Heart right ventricle (tissue), 16 donors: ENCODE measurements around the gene MVK. TPM values are rescaled to one million over a fixed set of nuclear protein-coding genes. Genes with fewer than 3 reads are reported as not detected.

ENCODE experiments used
- ATAC-seq, 8 donors: fragments of 200-7000 bp; cut with Tn5 transposase; one replicate each; pipeline ENCODE4 v1.9.1; 2020; ENCODE audit warnings: mild to moderate bottlenecking in 8 of 8, moderate library complexity in 8 of 8, moderate number of reproducible peaks in 1 of 8
- DNase-seq, 2 donors: peaks; one replicate each; pipeline ENCODE4 v3.0.0-alpha.2; 2020
- H3K27ac ChIP-seq, 10 donors: fragments of 200-600 bp; sonication (generic) in 2 of 10; one replicate each; pipeline versions ENCODE4 v1.5.0 to v1.8.0; 2020 to 2022; ENCODE audit warnings: mild to moderate bottlenecking in 3 of 10
- H3K27me3 ChIP-seq, 7 donors: fragments of 200-600 bp; one replicate each; pipeline ENCODE4 v1.8.0; 2021 to 2022; ENCODE audit warnings: mild to moderate bottlenecking in 2 of 7
- H3K36me3 ChIP-seq, 9 donors: fragments of 200-600 bp; sonication (generic) in 1 of 9; one replicate each; pipeline versions ENCODE4 v1.5.0 to v1.8.0; 2020 to 2022; ENCODE audit warnings: mild to moderate bottlenecking in 2 of 9
- H3K4me1 ChIP-seq, 9 donors: fragments of 200-600 bp; sonication (generic) in 1 of 9; one replicate each; pipeline versions ENCODE4 v1.5.0 to v1.8.0; 2020 to 2022; ENCODE audit warnings: mild to moderate bottlenecking in 4 of 9
- H3K4me3 ChIP-seq, 10 donors: fragments of 200-600 bp; sonication (generic) in 2 of 10; one replicate each; pipeline versions ENCODE4 v1.5.0 to v1.8.0; 2020 to 2022; ENCODE audit warnings: mild to moderate bottlenecking in 7 of 10, moderate library complexity in 2 of 10
- H3K9me3 ChIP-seq, 11 donors: fragments of 200-600 bp in 10 of 11; sonication (generic) in 2 of 11; one replicate each; pipeline versions ENCODE4 v1.5.0 to v1.8.0; 2013 to 2022; ENCODE audit warnings: mild to moderate bottlenecking in 2 of 11, control low read depth in 1 of 11, moderate library complexity in 1 of 11
- WGBS, 2 donors: extraction: QIAGEN DNeasy Blood & Tissue Kit; methylation state at CpG; one replicate each; pipeline ENCODE4 v1.1.7; 2013; ENCODE audit warnings: inconsistent platforms in 1 of 2; 5-methylcytosine and 5-hydroxymethylcytosine counted together
- intact Hi-C, 10 donors: fragments of 100-400 bp; cut with DNase I; formaldehyde crosslinking; loops; one replicate each; pipeline versions ENCODE4 v1.11.1 to v1.14.2; 2022
- polyA plus RNA-seq, 2 donors: library from polyadenylated mRNA; stranded (reverse); fragments of 200-250 nt; gene quantifications; one replicate each; pipeline ENCODE4 v1.2.3, GENCODE V29; 2013
- total RNA-seq, 10 donors: library from RNA; stranded (reverse); fragmentation: NEBNext Ultra II Directional in 3 of 10; extraction: Animal tissue kit (Norgen Biotek cat#: 25700) in 3 of 10; gene quantifications; one replicate each; pipeline versions ENCODE4 v1.2.1 to v1.2.4, GENCODE V29; 2021 to 2023
- TF ChIP-seq, protein P1 (sequence below), 9 donors: fragments of 200-600 bp; sonication (generic) in 2 of 9; IDR thresholded peaks; one replicate each; pipeline versions ENCODE4 v1.5.0 to v1.8.0; 2021 to 2022; ENCODE audit warnings: antibody characterized with exemption in 9 of 9, mild to moderate bottlenecking in 5 of 9, moderate library complexity in 1 of 9
- donor health status: Arrhythmogenic right ventricular cardiomyopathy.
- donor health status: ischemic (EF 13 %, LVEDD 7.1; RV severe dilation, severe dysfunction).
- donor health status: healthy with polysubstance abuse.
- donor health status: DM: no; HTN: yes; CAD: no.
- donor health status: DM: no; HTN: no; CAD: no.
- donor health status: ischemic (EF 25% LVEDD 6.9; RV normal size, moderate dysfunction).
- donor health status: ischemic (EF 25% LVEDD 5.7; RV mildly dilated, moderate dysfunction).
- donor health status: healthy.
- donor health status: DM: yes; HTN: yes; CAD: no.
- donor health status: Ischemic cardiomyopathy.
- donor health status: ischemic (EF 35%, LVEDD 5.7; RV mildly dilated, moderate dysfunction).
- donor health status: nonischemic (EF 11% LVEDD 7.7; RV severe dilation, severe dysfunction).
- donor health status: DM: yes; HTN: yes; CAD: no.
- donor health status: PGD.
- donor health status: ischemic (EF 29% LVEDD 5.4; RV normal size, mild dysfunction).
- donor health status: nonischemic (EF 23%, LVEDD 6.1; RV moderate dilation, normal function).

Gene MVK
- total and polyA plus RNA-seq, 12 donors: 7.9 to 18.1 (median 9.3) TPM

DNA sequence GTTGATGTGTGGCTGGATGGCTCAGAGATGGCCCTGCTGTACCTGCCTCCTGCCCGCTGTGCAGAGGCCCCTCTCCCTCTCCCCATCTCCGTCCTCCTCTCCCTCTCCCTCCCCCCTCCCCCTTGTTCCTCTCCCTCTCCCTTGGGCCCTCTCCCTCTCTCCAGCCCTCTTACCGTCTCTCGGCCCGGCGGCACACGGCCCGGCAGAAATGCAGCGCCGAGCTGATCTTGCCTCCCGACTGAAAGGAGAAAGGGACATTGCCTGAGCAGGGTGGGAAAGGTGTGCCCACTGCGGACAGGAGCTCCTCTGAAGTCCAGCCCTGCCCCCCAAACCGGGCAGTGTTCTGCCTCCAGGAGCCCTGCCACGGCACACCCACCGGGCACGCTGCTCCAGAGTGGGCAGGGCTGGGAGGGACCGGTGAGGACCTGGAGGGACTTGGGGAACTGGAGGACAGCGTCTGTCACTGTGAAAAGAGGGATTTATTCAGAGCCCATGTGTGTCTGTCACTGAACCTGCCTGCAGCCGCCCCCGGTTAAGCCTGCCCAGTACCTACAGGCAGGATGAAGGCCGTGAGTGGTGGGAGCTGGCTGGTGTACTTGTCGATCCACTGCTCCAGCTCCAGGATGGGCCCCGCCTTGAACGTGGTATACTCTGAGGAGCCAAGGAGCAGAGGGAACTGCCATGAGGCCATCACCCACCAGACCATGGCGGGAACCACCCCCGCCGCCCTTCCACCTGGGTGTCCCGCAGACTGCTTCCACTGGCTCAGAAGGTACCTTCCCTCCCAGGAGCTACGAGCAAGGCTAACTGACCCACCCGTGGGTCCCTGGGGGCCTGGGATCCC is 12.5 kb upstream of the MVK start:
- ATAC-seq (no peak), DNase-seq (no peak)
- intact Hi-C loops: no loop called here
- Histone ChIP-seq H3K9me3 (no peaks in the 10 kb centered on the region), H3K27ac (no peak overlapping the region), H3K27me3 (no peaks in the 10 kb centered on the region), H3K4me1 (peaks cover 0 to 18% (median 6%) of the 10 kb centered on the region in 9 donors), H3K4me3 (no peak overlapping the region), H3K36me3 (peaks cover 0 to 90% (median 10%) of the 10 kb centered on the region in 9 donors)
- TF ChIP-seq, protein P1, sequence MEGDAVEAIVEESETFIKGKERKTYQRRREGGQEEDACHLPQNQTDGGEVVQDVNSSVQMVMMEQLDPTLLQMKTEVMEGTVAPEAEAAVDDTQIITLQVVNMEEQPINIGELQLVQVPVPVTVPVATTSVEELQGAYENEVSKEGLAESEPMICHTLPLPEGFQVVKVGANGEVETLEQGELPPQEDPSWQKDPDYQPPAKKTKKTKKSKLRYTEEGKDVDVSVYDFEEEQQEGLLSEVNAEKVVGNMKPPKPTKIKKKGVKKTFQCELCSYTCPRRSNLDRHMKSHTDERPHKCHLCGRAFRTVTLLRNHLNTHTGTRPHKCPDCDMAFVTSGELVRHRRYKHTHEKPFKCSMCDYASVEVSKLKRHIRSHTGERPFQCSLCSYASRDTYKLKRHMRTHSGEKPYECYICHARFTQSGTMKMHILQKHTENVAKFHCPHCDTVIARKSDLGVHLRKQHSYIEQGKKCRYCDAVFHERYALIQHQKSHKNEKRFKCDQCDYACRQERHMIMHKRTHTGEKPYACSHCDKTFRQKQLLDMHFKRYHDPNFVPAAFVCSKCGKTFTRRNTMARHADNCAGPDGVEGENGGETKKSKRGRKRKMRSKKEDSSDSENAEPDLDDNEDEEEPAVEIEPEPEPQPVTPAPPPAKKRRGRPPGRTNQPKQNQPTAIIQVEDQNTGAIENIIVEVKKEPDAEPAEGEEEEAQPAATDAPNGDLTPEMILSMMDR (IDR thresholded peaks at IDR 0.05): no peak
- 86 to 89% methylated on average over 30 of the region's 30 CpGs for WGBS, 2 donors

DNA sequence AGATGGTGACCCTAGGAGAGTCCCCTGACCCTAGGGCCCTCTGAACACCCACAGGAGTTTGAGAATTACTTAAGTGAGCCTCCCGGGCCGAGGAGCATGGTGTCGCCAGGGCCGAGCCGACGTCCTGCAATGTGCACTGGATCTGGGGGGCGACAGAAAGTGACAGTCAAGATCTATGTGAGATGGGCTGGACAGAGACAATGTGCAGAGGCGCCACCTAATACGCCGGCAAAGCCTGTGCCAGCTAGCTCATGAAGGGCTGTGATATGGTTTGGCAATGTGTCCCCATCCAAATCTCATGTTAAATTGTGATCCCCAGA is 11.9 kb upstream of the MVK start:
- TF ChIP-seq, protein P1 (IDR thresholded peaks at IDR 0.05): no peak
- H3K27ac ChIP-seq: no peak overlapping the region
- H3K9me3 ChIP-seq: no peaks in the 10 kb centered on the region
- H3K27me3 ChIP-seq: no peaks in the 10 kb centered on the region
- peaks cover 0 to 92% (median 14%) of the 10 kb centered on the region in 9 donors for H3K36me3 ChIP-seq
- no peak overlapping the region for H3K4me3 ChIP-seq
- ATAC-seq: no peak
- peaks cover 0 to 18% (median 6%) of the 10 kb centered on the region in 9 donors for H3K4me1 ChIP-seq
- WGBS, 2 donors: 96% methylated on average over 10 of the region's 10 CpGs
- no peak for DNase-seq
- intact Hi-C loops: no loop called here

DNA sequence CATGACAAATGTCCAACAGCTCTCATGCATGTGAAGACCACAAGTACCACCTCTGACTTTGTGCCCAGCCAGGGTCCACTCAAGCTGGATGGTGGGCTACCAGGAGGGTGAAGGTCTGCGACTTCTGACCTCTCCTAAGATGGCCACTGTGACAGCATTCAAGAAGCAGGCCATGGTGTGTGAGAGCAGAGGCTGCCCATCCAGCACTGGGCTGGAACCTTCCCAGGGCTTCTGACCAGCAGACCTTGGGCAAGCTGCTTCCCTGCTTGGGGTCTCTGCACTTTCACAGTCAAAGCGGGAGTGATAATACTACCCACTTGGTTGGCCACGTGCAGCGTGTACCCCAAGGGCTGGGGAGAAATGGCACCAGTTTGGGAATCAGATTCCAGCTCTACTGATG is 10.7 kb upstream of the MVK start:
- TF ChIP-seq, protein P1 (IDR thresholded peaks at IDR 0.05): no peak
- no peak for DNase-seq
- WGBS, 2 donors: 88 to 91% methylated on average over 4 of the region's 4 CpGs
- Histone ChIP-seq H3K4me3 (no peak overlapping the region), H3K36me3 (peaks cover 0 to 92% (median 22%) of the 10 kb centered on the region in 9 donors), H3K27ac (peak overlapping the region in 9 of 10 donors; percentile 40 to 83 (median 66)), H3K4me1 (peaks cover 0 to 18% (median 6%) of the 10 kb centered on the region in 9 donors), H3K9me3 (no peaks in the 10 kb centered on the region), H3K27me3 (no peaks in the 10 kb centered on the region)
- no peak for ATAC-seq
- intact Hi-C loops: no loop called here

DNA sequence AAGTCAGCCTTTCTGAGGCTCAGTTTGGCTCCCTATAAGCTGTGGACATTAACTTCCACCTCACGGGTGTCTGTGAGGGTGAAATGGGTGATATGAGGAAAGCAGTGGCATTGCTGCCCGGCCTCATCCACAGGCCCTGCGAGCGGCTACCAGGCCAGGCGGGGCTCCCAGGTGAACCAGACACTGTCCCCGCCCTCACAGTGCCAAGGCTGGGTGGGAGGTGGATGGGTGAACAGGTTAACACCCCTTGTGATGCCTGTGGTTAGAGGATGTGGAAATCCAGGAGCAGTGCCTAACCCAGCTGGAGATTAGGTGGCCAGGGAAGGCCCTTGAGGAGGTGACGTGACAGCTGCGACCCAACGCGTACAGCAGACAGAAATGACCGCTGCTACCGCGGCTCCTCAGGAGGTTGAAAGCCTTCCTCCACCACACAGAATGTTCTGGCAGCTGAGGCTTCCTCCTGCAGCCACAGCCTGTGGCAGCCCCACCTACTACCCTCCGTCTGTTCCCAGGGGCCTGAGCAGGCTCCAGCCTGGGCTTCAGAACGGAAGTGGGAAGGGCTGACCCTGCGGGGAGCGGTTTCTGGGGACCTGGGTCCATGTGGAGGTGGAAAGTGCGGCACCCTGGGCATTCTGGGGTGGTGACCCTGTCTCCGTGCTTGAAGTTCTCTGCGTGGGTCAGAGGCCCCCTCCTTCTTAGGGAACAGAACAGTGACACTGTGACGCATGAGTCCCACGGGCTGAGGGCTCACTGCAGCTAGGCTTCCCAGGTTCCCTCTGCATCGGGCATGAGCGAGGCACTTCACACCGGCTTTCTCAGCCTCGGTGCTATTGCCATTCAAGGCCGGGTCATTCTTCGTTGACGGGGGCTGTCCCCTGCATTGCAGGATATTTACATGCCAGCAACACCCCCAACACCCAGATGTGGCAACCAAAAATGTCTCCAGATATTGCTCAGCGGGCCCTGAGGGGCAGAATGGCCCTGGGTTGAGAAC is 10.0 kb upstream of the MVK start:
- TF ChIP-seq, protein P1 (IDR thresholded peaks at IDR 0.05): no peak
- peak overlapping the region; percentile 38 to 83 (median 64) for H3K27ac ChIP-seq
- H3K36me3 ChIP-seq: peaks cover 0 to 92% (median 26%) of the 10 kb centered on the region in 9 donors
- peak overlapping the region in 5 of 10 donors; percentile 8 to 30 (median 22) for H3K4me3 ChIP-seq
- no peaks in the 10 kb centered on the region for H3K9me3 ChIP-seq
- intact Hi-C loops: no loop called here
- 56 to 65% methylated on average over 30 of the region's 30 CpGs for WGBS, 2 donors
- peaks cover 0 to 18% (median 6%) of the 10 kb centered on the region in 9 donors for H3K4me1 ChIP-seq
- ATAC-seq (peak; percentile 71 to 91 (median 86)), DNase-seq (peak; percentile 57 to 62)
- no peaks in the 10 kb centered on the region for H3K27me3 ChIP-seq
